Measurements from ENCODE around the gene WWOX.

- no peak for TF ChIP-seq MED13 (CRISPR knock-in tag; IDR thresholded peaks at IDR 0.05)
- no peak for TF ChIP-seq TFDP2 (CRISPR knock-in tag; IDR thresholded peaks at IDR 0.05)
Observed at GRCh38 chr16:79051313-79051712, 951.9 kb downstream of the WWOX start.
